ENCODE data around the gene CEP70.
"Not testable (repeated sequence)": the region's sequence is repeated elsewhere in the genome, so short reads cannot be mapped to it uniquely, and the experiment has no call there.

CEP70 gene

DNA sequence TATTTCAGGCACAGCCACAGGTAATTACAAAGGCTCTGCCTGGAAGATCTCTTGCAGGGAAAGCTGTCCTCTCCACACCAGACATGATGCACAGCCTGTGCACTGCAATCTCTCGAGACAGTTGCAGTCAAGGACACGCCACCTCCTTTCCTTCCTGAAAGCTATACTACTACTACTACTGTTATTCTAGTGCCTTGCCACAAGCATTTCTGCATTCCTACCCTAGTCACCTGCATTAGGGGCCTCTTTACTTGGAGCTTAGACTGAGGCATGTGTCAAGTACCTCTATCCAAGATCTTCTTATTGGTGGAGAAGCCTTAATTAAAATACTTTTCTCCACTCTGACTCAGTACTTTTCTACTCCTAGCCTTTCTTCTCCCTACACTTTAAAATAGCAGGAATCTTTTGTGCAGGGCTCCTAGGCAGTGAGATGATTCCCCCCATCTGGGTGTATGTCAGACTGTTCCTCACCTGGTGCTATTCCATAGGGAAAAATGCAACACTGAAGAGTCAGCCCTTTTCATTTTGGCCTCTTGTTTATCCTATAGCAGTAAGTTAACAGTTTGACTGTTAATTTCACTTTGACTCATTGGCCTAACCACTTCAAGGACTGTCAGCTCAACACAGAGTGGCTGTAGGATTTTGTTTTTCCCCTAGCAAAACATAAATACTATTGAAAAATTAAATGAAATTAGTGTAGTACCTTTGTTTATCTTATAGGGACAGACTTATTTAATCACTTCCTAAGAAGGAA lies 80.8 kb downstream of the CEP70 start:
- no peak for DNase-seq (ENCODE audit: low read depth in 3 of 3)

DNA sequence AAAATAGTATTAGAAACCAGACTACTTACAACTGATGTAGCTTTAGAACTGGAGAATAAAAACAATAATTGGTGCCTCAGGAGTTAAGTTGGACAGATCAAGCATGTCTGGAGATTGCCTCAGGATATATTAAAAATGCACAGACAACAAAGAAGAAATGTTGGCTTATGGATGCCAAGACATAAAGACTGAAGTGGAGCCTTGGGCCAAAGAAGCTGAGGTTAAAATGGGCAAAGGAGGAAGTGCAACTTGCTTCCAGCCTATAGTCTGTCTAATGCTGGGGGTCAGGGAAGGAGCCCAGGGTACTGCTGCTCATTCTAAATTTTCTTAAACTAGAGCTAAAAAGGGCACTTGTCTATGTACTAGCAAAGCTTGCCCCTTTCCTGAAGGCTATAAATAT lies 82.1 kb downstream of the CEP70 start:
- DNase-seq (ENCODE audit: low read depth in 3 of 3) = no peak

DNA sequence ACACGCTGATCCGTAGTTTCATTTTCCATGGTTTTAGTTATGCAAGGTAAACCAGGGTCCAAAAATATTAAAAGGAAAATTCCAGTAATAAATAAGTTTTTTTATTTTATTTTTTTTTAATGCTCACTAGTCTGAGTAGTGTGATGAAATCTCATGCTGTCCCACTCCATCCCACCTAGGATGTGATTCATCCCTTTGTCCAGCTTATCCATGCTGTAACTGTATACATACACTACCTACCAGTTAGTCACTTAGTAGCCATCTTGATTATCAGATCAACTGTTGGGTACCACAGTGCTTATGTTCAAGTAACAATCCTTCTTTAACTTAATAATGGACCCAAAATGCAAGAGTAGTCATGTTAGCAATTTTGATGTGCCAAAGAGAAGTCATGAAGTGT lies 84.5 kb downstream of the CEP70 start:
- no peak for DNase-seq (ENCODE audit: low read depth in 3 of 3)

DNA sequence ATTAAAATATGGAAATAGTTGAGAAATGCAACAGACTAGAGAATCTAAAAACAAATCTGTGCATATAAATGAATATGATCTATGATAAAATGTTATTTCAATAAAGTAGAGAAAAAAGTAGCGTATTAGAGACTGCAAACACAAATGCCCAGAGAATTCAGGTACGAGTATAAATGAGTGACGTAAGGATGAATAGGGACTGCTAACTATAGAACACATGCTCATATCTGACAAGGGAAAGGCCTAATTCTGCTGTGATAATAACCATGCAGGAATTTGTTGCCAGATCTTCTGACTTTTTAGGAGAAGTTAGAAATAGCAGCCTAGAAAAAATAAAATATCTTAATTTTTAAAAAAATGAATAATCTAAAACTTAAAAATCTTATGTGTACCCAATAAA lies 86.5 kb downstream of the CEP70 start:
- DNase-seq (ENCODE audit: low read depth in 3 of 3) = no peak

DNA sequence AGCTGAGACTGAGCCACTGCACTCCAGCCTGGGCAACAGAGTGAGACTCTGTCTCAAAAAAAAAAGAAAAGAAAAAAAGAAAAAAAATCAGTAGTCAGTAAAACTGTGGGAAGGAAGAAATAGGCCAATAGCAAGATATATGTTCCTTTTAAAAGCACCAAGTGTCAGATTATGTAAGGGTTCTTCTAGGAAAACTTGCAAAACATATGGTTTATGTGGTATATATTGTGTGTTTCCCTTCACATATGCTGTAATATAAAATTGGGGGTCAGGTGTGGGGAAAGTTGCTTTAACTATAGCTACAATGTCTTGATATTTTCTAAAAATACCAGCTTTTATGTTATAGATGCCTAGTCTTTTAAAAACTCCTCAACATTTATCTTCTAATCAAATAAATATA lies 95.1 kb downstream of the CEP70 start:
- no peak for DNase-seq (ENCODE audit: low read depth in 3 of 3)

DNA sequence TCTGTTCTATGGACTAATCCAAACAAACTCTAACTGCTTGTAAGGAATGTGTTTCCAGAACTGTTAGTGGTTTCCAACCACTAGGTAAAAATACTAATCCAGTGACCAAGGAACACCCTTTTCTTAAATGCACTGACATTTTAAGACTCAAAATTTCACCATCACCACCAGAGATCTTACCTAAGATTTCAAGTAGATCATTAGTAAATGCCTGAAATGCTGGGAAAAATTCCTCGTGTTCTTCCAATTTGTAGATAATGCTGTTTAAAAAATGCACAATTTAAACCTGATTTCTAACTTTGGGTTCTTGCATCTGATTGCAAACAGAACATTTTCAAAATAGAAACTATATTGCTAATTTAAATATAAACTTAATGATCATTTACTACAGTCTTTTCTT lies 96.2 kb downstream of the CEP70 start:
- DNase-seq (ENCODE audit: low read depth in 3 of 3) = no peak

DNA sequence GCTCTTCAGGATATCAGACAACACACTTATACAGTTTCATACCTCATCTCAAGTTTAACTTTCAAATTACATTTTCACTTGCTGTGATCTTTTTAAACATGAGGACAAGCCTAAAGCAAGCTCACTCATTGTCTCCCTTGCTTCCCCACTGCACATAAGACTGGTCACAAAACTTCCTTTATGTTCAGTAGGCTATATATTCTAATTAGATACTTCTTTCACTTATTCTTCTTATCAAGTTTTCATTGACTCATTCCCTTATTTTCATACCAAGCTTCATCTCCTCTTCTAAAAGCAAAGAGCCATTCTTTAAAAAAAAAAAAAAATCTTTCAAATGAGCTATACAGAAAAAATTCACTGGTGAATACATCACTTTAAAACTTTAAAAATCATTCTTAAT lies 97.0 kb downstream of the CEP70 start:
- no peak for DNase-seq (ENCODE audit: low read depth in 3 of 3)

DNA sequence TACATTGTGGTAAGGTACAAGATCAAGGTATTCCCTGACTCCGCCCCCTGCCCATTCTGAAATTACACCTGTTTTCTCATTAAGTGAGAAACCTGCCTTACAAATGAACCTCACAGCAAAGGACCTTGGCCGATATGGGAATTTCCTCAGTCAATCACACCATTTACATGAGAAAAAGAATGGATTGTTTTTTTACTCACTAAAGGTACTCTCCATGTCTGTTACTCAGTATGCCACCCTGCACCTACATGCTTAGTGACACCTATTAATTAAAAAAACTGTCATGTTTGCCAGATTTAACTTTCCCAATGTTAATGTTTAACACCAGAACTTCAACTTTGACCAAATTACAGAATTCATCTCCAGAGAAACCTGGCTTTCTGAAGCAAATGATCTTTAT lies 97.6 kb downstream of the CEP70 start:
- no peak for DNase-seq (ENCODE audit: low read depth in 3 of 3)

DNA sequence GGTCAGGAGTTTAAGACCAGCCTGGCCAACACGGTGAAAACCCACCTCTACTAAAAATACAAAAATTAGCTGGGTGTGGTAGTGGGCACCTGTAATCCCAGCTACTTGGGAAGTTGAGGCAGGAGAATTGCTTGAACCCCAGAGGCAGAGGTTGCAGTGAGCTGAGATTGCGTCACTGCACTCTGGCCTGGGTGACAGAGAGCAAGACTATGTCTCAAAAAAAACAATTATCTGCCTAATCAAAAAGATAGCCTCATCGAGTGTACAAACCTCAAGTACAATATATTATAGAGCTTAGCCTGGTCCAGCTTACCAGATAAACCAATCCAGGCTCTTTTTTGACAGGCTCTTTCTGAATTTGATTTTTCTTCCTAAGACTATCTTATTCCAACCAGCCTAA lies 98.4 kb downstream of the CEP70 start:
- DNase-seq (ENCODE audit: low read depth in 3 of 3) = not testable (repeated sequence)

DNA sequence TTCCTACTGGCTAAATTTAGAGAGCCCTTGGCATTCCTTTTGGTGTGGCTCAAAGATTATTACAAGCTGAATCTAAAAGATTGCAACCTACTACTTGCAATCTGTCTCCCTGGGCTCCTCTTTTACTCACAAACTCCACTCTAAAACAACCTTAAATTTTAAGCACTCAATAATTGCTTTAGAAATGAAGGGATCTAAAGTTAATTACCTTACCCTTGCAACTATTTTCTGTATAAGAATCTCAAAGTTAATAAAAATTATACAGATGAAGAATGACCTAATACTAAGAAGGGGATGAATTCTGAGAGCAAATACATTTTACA lies 99.5 kb downstream of the CEP70 start:
- DNase-seq (ENCODE audit: low read depth in 3 of 3) = no peak

DNA sequence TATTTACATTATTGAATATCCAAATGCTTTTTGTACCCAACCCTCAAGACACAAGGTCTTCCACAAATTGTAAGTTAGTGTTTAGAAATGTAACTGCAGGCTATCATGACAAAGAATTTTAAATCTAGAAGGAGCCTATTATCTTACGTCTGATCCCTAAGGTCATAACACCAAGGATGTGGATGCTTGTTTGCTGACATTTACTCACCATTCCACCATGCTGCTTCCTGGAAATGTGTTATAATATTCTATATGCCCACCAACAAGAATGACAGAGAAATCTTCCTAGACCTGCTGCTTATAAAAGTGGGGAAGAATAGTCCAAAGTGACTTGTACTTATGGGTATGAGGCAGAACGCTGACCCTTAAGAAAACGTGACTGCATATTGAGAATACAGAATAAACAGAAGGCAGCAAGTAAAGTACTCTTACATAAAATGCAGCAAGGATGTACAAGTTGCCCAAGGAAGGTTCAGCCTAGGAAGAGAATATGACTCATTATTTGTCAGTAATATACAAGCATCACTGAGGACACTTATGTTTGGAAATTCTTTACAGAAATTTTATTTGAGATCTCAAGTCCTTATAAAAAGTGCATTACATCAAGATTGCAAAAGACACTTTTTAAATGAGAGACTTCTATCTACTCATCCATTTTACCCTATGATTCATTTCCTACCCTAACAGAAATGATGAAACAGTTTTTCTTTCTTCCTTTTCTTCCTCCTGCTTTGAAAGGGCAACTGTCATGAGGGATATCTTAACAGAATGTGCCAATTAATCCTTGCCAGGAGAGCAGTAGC lies 100.1 kb downstream of the CEP70 start:
- no peak for DNase-seq (ENCODE audit: low read depth in 3 of 3)

DNA sequence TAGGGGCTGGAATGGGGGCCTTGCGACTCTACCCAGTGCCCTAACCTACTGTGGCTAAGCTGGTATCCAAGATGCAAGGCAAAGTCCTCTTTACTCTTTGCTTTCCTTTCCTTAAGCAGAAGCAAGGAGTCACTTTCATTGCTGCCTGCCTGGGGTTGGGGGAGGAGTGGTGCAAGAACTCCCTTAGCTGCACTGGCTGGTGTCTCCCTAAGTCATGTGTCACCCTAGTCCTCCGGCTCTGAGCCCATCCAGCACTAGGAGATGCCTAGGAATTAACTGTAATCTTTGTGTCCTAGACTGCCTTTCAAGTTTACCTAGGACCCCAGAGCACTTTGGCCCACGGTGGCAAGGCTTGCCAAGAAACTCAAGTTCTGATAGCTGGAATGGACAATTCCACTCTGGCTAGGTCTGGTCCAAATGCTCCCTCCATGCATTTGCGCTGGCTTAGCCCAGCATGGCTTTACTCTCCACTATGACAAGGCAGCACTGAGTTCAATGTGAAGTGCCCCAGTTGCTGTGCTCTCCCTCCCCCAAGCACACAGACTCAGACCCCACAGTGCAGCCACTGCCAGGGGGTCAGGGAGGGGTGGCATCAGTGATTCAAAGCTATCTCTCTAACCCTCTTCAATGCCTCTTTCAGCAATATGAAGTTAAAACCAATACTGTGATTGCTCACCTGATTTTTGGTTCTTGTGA lies 100.9 kb downstream of the CEP70 start:
- DNase-seq (ENCODE audit: low read depth in 3 of 3) = no peak

DNA sequence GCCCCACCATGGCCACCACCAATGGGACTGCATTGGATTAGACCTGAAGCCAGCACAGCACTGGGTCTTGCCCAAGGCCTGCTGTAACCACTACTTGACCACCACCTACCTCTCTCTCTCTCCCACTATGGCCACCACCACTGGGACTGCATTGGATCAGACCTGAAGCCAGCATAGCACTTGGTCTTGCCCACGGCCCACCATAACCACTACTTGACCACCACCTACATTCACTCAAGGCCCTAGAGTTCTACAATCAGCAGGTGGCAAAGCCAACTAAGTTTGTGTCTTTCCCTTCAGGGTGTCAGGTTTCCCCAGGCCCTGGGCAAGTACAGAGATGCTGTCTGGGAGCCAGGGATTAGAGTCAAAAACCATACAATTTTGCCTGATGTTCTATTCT lies 102.1 kb downstream of the CEP70 start:
- no peak for DNase-seq (ENCODE audit: low read depth in 3 of 3)

DNA sequence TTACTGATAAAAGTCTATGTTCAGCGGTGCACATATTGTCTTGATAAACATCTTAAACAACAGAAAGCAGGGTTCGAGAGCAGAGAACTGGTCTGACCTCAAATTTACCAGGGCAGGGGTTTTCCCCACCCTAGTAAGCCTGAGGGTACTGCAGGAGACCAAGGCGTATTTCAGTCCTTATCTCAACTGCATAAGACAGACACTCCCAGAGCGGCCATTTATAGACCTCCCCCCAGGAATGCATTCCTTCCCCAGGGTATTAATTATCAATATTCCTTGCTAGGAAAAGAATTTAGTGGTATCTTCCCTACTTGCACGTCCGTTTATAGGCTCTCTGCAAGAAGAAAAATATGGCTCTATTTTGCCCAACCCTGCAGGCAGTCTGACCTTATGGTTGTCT lies 107.5 kb downstream of the CEP70 start:
- not testable (repeated sequence) for DNase-seq (ENCODE audit: low read depth in 3 of 3)

DNA sequence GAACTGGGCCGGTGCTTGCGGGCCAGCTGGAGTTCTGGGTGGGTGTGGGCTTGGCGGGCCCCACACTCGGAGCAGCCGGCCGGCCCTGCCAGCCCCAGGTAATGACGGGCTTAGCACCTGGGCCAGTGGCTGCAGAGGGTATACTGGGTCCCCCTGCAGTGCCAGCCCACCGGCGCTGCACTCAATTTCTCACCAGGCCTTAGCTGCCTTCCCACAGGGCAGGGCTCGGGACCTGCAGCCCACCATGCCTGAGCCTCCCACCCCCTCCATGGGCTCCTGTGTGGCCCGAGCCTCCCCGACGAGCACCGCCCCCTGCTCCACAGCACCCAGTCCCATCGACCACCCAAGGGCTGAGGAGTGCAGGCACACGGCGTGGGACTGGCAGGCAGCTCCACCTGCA lies 109.4 kb downstream of the CEP70 start:
- DNase-seq (ENCODE audit: low read depth in 3 of 3) = not testable (repeated sequence)

DNA sequence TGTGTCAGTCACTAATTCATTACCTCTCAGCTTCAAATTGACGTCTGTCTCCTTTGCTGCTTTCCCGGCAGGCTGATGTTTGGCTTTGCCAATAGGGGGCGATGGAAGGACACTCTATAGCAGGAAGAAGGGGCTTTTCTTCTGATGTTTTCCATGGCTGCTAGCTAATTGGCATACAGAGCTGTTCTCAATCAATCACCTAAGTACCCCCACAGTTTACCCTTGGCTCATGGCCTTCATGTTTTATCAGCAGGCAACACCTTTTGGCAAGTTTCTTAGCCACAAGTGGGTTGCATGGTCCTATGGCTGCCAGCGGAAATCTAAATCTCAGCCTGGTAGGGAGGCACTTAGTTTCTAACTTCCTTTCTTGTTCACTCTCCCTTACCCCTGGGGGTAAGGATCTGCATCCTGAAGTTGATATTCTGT lies 114.6 kb downstream of the CEP70 start:
- no peak for DNase-seq (ENCODE audit: low read depth in 3 of 3)

DNA sequence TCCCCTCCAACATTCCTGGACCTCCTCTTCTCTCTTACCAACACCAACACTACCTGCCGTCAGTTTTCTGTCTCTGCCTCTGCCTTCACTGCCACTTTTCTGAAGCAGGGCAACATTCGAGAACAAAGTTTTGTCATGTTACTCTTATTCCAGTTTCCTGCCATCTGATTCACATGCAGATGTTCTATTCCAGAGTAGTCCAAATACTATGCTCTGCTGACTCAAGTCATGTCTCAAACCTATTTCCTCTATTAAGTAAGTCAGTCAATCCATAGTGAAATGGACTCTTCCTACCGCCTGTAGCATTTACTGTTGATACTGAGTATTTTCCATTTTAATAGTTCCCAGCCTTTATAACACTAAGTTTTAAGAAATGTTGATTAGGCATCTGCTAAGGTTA lies 116.3 kb downstream of the CEP70 start:
- DNase-seq (ENCODE audit: low read depth in 3 of 3) = no peak

DNA sequence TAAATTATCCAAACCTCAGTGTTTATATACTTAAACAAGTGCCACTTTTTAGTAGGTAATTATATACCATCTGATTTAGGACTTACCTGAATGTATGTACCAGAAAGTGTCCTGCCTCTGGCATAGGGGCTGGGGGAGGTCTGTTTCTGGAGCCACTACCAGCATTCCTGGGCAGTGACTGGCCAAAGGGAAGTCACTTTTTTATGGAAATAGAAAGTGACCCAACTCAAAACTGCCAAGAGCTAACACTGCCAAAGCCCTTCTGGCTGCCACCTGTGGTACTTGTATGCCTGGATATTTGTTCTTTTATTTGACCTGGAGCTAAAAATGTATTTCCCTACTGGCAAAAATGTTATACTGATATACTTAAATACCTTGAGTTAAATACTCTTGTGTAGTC lies 116.9 kb downstream of the CEP70 start:
- no peak for DNase-seq (ENCODE audit: low read depth in 3 of 3)

DNA sequence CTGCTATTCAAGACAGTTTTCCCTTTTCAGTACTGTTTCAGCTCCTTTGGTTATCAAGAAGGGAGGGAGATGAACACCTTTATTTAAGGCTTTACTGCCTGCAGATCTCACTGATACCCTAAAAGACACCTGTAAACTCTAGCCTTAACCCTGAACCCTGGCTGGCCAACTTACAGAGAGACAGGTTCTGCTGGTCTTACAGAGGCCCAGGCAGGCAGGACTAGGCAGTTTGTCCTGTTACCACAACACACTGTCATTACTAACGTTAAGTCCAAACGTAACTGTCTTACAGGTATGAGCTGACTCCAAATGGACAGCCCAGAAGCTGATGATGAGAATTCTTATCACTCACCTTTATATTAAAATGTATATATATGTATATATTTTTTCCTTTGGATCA lies 117.5 kb downstream of the CEP70 start:
- no peak for DNase-seq (ENCODE audit: low read depth in 3 of 3)

DNA sequence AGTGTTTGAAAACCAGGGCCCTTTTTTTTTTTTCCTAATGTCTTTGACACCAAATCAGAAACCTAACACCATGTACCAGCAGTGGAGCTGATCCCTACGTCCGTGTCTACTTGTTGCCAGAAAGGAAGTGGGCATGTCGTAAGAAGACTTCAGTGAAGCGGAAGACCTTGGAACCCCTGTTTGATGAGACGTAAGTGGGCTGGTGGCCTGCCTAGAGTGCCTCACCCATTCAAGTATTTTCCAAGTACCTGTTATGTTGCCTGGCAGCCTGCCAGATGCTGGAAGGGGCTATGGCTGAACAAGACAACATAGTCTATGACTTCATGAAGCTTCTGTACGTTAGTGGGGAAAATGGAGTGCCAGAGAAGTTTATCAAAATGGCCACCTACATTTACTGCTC lies 119.9 kb downstream of the CEP70 start:
- DNase-seq (ENCODE audit: low read depth in 3 of 3) = no peak

DNA sequence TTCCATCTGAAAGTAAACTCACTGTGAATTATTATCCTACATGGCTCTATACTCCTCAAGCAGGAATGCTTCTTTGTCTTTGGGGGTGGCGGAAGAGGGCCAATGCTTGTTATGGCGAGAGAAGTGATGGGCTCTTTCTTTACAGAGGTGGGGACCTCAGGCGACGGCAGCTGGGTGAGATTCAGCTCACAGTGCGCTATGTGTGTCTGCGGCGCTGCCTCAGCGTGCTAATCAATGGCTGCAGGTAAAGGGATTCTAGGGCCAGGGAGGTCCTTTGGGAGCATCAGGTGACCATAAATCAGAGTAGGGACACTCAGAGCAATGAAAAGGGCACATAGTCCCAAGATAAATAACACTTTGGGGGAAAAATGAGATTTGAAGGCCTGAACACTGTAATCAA lies 120.7 kb downstream of the CEP70 start:
- no peak for DNase-seq (ENCODE audit: low read depth in 3 of 3)

DNA sequence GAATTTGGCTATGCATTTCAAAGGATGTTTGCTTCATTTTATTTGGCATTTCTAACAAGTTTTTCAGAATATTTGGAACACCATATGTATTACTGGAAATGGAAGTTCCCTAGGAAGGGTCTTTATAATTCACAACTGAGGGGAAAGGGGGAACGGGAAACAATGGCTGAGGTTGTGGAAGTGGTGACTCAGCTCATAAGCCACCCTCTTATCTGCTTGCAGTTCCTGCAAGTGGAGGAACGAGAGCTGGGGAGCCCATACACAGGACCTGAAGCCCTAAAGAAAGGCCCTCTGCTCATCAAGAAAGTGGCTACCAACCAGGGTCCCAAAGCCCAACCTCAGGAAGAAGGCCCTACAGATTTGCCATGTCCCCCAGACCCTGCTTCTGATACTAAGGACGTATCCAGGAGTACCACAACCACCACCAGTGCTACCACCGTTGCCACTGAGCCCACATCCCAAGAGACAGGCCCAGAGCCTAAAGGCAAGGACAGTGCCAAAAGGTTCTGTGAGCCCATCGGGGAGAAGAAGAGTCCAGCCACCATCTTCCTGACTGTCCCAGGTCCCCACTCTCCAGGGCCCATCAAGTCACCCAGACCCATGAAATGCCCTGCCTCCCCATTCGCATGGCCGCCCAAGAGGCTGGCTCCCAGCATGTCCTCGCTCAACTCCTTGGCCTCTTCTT lies 121.8 kb downstream of the CEP70 start:
- no peak for DNase-seq (ENCODE audit: low read depth in 3 of 3)
